ENCODE results near the gene CUBN.

- TF ChIP-seq RUNX1 (IDR thresholded peaks at IDR 0.05; ENCODE audit: low read depth) (no peak), EP300 (IDR thresholded peaks at IDR 0.05; ENCODE audit: low read length) (no peak), KLF13 (tag; IDR thresholded peaks at IDR 0.05; ENCODE audit: borderline replicate concordance, low read depth) (no peak), ZBTB33 (CRISPR knock-in tag; IDR thresholded peaks at IDR 0.05) (peak; percentile 61), HNRNPL (IDR thresholded peaks at IDR 0.05; ENCODE audit: low read depth, low read length) (no peak), CTCF (IDR thresholded peaks at IDR 0.05 in 2 of 3, conservative IDR thresholded peaks at IDR 0.05 in 1 of 3; ENCODE audit: insufficient read depth in 2 of 3, low read depth in 1 of 3, low read length in 3 of 3) (0 out of 6 replicates have a peak, but pooled peaks of 1 of the 3 experiments have one; percentile 11), SP1 (CRISPR knock-in tag; IDR thresholded peaks at IDR 0.05) (no peak)
Measured at GRCh38 chr10:16989826-16990293, 139.8 kb downstream of the CUBN start.

Data from K562 (cell line).